SK-N-SH treated with all-trans-retinoic acid at 6 μM for 48 hours (cell line): Measurements from ENCODE around the gene MRPL4.

Experiments
- BACH2 ChIP-seq: fragments of 250-450 bp; sonication (Bioruptor Pico); IDR thresholded peaks from 2 replicates; pipeline ENCODE4 v1.9.0; 2021; ENCODE audit warnings: mild to moderate bottlenecking, borderline replicate concordance
- CSRNP3 ChIP-seq: fragments of 250-450 bp; sonication (Bioruptor Pico); IDR thresholded peaks from 2 replicates; pipeline ENCODE4 v1.5.1; 2021; ENCODE audit warnings: mild to moderate bottlenecking, moderate library complexity
- OSR1 ChIP-seq: fragments of 250-450 bp; sonication (Bioruptor Pico); IDR thresholded peaks from 2 replicates; pipeline ENCODE4 v1.8.0; 2022; ENCODE audit warnings: moderate library complexity, mild to moderate bottlenecking, inconsistent platforms
- TOX ChIP-seq: fragments of 250-450 bp; sonication (Bioruptor Pico); IDR thresholded peaks from 2 replicates; pipeline ENCODE4 v1.8.0; 2021; ENCODE audit warnings: mild to moderate bottlenecking, moderate library complexity, borderline replicate concordance
- ZFP30 ChIP-seq: fragments of 450-650 bp; formaldehyde crosslinking; IDR thresholded peaks from 2 replicates; pipeline ENCODE4 v1.5.0; 2022; ENCODE audit warnings: mild to moderate bottlenecking, moderate library complexity
- ZNF565 ChIP-seq: fragments of 450-650 bp; formaldehyde crosslinking; conservative IDR thresholded peaks from 2 replicates; pipeline ENCODE4 v1.5.0; 2020; ENCODE audit warnings: low read depth, mild to moderate bottlenecking, moderate library complexity
- ZNF8 ChIP-seq: fragments of 450-650 bp; formaldehyde crosslinking; IDR thresholded peaks from 2 replicates; pipeline ENCODE4 v1.5.0; 2020; ENCODE audit warnings: mild to moderate bottlenecking, moderate library complexity
- TF ChIP-seq, protein P1 (sequence below): fragments of 250-450 bp; sonication (Bioruptor Pico); IDR thresholded peaks from 2 replicates; pipeline ENCODE4 v1.8.0; 2020; ENCODE audit warnings: mild to moderate bottlenecking, moderate library complexity, borderline replicate concordance
- TF ChIP-seq, protein P2 (sequence below): fragments of 250-450 bp; sonication (Bioruptor Pico); IDR thresholded peaks from 2 replicates; pipeline ENCODE4 v1.8.0; 2021; ENCODE audit warnings: low read depth, mild to moderate bottlenecking, moderate library complexity, borderline replicate concordance
- TF ChIP-seq, protein P3 (sequence below): fragments of 250-450 bp; sonication (Bioruptor Pico); IDR thresholded peaks from 2 replicates; pipeline ENCODE4 v1.5.1; 2020; ENCODE audit warnings: low read depth, mild to moderate bottlenecking, moderate library complexity

- TF ChIP-seq ZNF565 (CRISPR knock-in tag) (no peak), BACH2 (CRISPR knock-in tag) (no peak), OSR1 (CRISPR knock-in tag) (no peak), ZFP30 (no peak), CSRNP3 (CRISPR knock-in tag) (no peak), TOX (no peak), ZNF8 (CRISPR knock-in tag) (no peak)
- TF ChIP-seq, protein P1, sequence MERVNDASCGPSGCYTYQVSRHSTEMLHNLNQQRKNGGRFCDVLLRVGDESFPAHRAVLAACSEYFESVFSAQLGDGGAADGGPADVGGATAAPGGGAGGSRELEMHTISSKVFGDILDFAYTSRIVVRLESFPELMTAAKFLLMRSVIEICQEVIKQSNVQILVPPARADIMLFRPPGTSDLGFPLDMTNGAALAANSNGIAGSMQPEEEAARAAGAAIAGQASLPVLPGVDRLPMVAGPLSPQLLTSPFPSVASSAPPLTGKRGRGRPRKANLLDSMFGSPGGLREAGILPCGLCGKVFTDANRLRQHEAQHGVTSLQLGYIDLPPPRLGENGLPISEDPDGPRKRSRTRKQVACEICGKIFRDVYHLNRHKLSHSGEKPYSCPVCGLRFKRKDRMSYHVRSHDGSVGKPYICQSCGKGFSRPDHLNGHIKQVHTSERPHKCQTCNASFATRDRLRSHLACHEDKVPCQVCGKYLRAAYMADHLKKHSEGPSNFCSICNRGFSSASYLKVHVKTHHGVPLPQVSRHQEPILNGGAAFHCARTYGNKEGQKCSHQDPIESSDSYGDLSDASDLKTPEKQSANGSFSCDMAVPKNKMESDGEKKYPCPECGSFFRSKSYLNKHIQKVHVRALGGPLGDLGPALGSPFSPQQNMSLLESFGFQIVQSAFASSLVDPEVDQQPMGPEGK (CRISPR knock-in tag) = no peak
- TF ChIP-seq, protein P2, sequence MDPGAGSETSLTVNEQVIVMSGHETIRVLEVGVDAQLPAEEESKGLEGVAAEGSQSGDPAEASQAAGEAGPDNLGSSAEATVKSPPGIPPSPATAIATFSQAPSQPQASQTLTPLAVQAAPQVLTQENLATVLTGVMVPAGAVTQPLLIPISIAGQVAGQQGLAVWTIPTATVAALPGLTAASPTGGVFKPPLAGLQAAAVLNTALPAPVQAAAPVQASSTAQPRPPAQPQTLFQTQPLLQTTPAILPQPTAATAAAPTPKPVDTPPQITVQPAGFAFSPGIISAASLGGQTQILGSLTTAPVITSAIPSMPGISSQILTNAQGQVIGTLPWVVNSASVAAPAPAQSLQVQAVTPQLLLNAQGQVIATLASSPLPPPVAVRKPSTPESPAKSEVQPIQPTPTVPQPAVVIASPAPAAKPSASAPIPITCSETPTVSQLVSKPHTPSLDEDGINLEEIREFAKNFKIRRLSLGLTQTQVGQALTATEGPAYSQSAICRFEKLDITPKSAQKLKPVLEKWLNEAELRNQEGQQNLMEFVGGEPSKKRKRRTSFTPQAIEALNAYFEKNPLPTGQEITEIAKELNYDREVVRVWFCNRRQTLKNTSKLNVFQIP (CRISPR knock-in tag) = no peak
- TF ChIP-seq, protein P3, sequence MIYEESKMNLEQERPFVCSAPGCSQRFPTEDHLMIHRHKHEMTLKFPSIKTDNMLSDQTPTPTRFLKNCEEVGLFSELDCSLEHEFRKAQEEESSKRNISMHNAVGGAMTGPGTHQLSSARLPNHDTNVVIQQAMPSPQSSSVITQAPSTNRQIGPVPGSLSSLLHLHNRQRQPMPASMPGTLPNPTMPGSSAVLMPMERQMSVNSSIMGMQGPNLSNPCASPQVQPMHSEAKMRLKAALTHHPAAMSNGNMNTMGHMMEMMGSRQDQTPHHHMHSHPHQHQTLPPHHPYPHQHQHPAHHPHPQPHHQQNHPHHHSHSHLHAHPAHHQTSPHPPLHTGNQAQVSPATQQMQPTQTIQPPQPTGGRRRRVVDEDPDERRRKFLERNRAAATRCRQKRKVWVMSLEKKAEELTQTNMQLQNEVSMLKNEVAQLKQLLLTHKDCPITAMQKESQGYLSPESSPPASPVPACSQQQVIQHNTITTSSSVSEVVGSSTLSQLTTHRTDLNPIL (CRISPR knock-in tag) = no peak
These were observed 37.9 kb downstream of the MRPL4 start, which contains the start of gene ICAM5 for GRCh38 chr19:10289836-10290356.
